Activated CD8-positive, alpha-beta memory T cell treated with anti-CD3 and anti-CD28 coated beads, Interleukin-2, amount 10 ng/mL, durations not matched to agents 7 days and 5 days (primary cell): ENCODE results near the gene C6orf15. TPM values are rescaled to one million over a fixed set of nuclear protein-coding genes. Genes with fewer than 3 reads are reported as not detected.
"Not testable (repeated sequence)": the region's sequence is repeated elsewhere in the genome, so short reads cannot be mapped to it uniquely, and the experiment has no call there.

Source experiments
- ATAC-seq: fragments of 150-1000 bp; cut with Tn5 transposase; one replicate; pipeline ENCODE4 v1.10.0; 2021; ENCODE audit warnings: moderate library complexity
- CTCF ChIA-PET: fragments of 350-600 bp; sonication (Branson Sonifier 250); formaldehyde crosslinking; loops from one replicate; lab custom pipeline; 2021; ENCODE audit warnings: antibody characterized with exemption; lab: Charles Lee
- DNase-seq: peaks from one replicate; pipeline ENCODE4 v3.0.0-alpha.2; 2020
- H3K27ac Mint-ChIP-seq: one replicate; pipeline ENCODE4 v1.8.0; 2021; ENCODE audit warnings: mild to moderate bottlenecking, mixed read lengths
- H3K27me3 Mint-ChIP-seq: one replicate; pipeline ENCODE4 v1.8.0; 2021; ENCODE audit warnings: mixed read lengths
- H3K36me3 Mint-ChIP-seq: one replicate; pipeline ENCODE4 v1.8.0; 2021; ENCODE audit warnings: mild to moderate bottlenecking, mixed read lengths
- H3K4me1 Mint-ChIP-seq: one replicate; pipeline ENCODE4 v1.8.0; 2021; ENCODE audit warnings: mixed read lengths
- H3K4me3 Mint-ChIP-seq: one replicate; pipeline ENCODE4 v1.8.0; 2021; ENCODE audit warnings: mild to moderate bottlenecking, moderate library complexity, mixed read lengths
- H3K9me3 Mint-ChIP-seq: one replicate; pipeline ENCODE4 v1.8.0; 2022; ENCODE audit warnings: low read depth, mixed read lengths
- total RNA-seq, 2 experiments: library from RNA; stranded (reverse); gene quantifications; one replicate each; pipeline ENCODE4 v1.2.3, GENCODE V29; 2021

C6orf15 gene
- total RNA-seq, 2 experiments from 2014 or later = not detected

DNA sequence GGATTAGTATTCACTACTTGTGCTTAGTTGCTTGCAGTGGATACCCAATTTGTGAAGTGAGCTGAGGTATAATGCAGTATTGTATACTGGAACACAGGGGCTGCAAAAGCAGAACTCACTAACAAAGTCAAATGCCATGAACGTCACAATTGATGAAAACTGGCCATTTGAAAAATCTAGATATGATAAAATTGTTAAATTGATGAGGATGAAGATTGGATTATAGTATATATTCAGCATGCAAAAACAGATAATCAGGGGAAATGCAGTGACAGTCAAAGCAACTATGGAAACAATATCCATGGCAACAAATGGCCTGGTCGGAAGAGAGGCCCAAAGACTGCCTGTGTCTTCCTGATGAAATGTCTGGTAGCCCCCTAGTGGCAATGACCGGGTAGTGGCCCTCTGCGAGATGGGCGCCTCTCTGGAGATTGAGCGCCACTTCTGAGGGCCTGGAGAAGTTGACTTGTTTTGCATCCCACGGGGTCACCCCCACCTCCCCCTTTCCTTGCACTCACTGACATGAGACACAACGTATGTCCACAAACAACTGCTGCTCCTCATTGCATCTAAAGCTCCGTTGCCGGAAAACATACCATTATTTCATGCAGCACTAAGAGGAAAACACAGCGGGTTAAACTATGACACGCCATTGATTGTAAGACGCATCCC is 43.6 kb downstream of the C6orf15 start:
- Mint-ChIP-seq H3K4me1 (no peaks in the 10 kb centered on the region), H3K27me3 (peaks cover 15% of the 10 kb centered on the region), H3K36me3 (no peaks in the 10 kb centered on the region), H3K4me3 (no peak overlapping the region), H3K9me3 (no peaks in the 10 kb centered on the region), H3K27ac (no peak overlapping the region)
- ATAC-seq (peak; percentile 99), DNase-seq (peak; percentile 85)
- CTCF ChIA-PET = interaction anchor here (0.5 to 6.9 kb wide), 15 partner anchors 11 to 1457 kb away, joined by 3 to 65 read pairs (median 4); partner anchors contain the start of gene VARS2

DNA sequence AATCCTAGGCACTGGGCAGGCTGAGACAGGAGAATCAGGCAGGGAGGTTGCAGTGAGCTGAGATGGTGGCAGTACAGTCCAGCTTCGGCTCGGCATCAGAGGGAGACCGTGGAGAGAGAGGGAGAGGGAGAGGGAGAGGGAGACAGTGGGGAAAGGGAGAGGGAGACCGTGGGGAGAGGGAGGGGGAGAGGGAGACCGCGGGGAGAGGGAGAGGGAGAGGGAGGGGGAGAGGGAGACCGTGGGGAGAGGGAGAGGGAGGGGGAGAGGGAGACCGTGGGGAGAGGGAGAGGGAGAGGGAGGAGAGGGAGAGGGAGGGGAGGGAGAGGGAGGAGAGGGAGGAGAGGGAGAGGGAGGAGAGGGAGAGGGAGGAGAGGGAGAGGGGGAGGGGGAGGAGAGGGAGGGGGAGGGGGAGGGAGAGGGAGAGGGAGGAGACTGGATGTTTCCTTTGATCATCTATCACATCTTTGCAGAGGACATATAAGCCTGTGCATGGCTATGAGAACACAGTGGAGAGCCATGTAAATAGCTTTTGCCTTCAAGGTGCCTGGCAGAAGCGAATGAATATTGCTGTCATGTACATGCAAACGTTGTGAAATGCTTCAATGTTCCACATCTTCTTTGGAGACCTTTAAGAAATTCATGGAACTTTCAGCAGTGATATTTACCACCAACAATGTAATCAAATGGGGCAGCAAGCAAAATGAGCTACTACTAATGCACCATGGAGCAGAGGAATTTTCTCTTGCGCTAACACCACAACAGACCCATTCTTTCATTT is 44.3 kb downstream of the C6orf15 start:
- ATAC-seq, DNase-seq, H3K4me3 Mint-ChIP-seq, H3K27ac Mint-ChIP-seq, H3K4me1 Mint-ChIP-seq, H3K36me3 Mint-ChIP-seq, H3K9me3 Mint-ChIP-seq: not testable (repeated sequence)
- peaks cover 20% of the 10 kb centered on the region for H3K27me3 Mint-ChIP-seq
- CTCF ChIA-PET = interaction anchor here (0.6 to 6.9 kb wide), 11 partner anchors 12 to 239 kb away, joined by 3 to 65 read pairs (median 5); partner anchors contain the start of gene VARS2

GRCh38 chr6:31067028-31067427 is 45.3 kb downstream of the C6orf15 start:
- not testable (repeated sequence) for H3K4me3 Mint-ChIP-seq, H3K36me3 Mint-ChIP-seq, DNase-seq, ATAC-seq, H3K9me3 Mint-ChIP-seq, H3K27ac Mint-ChIP-seq, H3K4me1 Mint-ChIP-seq
- H3K27me3 Mint-ChIP-seq = peaks cover 28% of the 10 kb centered on the region
- CTCF ChIA-PET = interaction anchor here (4.4 kb wide), 1 partner anchor 13 kb away, joined by 23 read pairs; no protein-coding TSS in a partner anchor

DNA sequence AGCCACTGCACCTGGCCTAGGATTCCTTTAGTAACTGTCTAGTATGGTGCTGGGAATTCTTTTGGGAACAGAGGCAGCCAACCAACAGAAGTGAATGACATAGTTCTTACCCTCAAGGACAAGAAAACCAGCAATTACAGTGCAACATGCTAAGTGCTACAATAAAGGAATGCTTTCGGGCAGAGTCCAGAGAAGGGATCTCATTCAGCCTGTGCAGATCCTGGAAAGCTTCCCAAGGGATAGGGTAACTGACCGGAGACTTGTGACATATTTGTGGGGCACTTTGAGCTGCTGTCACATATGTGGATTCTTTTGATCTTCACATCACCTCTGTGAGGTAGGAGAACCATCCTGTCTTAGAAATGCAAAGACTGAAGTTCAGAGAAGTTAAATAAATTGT is 46.8 kb downstream of the C6orf15 start:
- Mint-ChIP-seq H3K4me1 (no peaks in the 10 kb centered on the region), H3K9me3 (no peaks in the 10 kb centered on the region), H3K36me3 (no peaks in the 10 kb centered on the region), H3K27ac (no peak overlapping the region), H3K4me3 (no peak overlapping the region), H3K27me3 (peaks cover 30% of the 10 kb centered on the region)
- CTCF ChIA-PET = interaction anchor here (0.7 to 1.8 kb wide), 2 partner anchors 22 to 234 kb away, joined by 3 to 6 read pairs; no protein-coding TSS in a partner anchor
- DNase-seq (no peak), ATAC-seq (no peak)

DNA sequence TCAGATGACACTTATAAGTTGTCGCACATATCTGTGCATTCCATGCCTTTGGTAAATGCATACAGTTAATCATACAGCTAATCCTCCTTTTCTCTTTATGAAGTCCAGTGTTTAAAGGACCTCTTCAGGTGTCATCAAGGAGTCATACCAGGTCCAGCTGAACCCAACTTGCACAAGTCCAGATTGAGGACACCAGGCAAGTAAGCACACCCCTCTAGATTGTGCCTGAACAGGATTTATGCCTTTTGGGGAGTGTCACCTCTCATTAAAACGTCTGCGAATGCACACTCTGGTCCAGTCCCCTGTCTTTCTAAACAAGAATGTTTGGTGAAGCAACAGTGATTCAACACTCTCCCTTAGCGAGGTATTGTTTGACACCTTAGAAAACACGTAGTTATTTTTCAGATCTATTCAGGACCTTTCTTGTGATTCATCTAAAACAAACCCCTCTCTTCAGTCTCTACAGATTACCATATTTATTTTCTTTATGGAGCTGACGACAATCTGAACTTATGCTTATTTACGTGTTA is 48.4 kb downstream of the C6orf15 start:
- Mint-ChIP-seq H3K36me3 (no peaks in the 10 kb centered on the region), H3K27me3 (peaks cover 32% of the 10 kb centered on the region), H3K4me1 (no peaks in the 10 kb centered on the region), H3K27ac (no peak overlapping the region), H3K9me3 (no peaks in the 10 kb centered on the region), H3K4me3 (no peak overlapping the region)
- ATAC-seq (no peak), DNase-seq (no peak)
- CTCF ChIA-PET = interaction anchor here (1.7 to 1.8 kb wide), 3 partner anchors 16 to 148 kb away, joined by 5 to 8 read pairs (median 6); no protein-coding TSS in a partner anchor

Other genes starting within 250 kb of the C6orf15 start
- gene DDR1, start 228.1 kb downstream of the C6orf15 start, total RNA-seq = 1 to 10 TPM; 3.8 to 4.9 TPM
- gene GTF2H4, start 204.4 kb downstream of the C6orf15 start, total RNA-seq = 10 to 100 TPM; 30.0 to 34.9 TPM
- gene VARS2, start 198.3 kb downstream of the C6orf15 start, total RNA-seq = 10 to 100 TPM; 46.6 to 54.1 TPM
- gene SFTA2, start 180.4 kb downstream of the C6orf15 start, total RNA-seq = not detected
- not detected for gene MUCL3, start 171.6 kb downstream of the C6orf15 start, total RNA-seq
- gene MUC21, start 128.9 kb downstream of the C6orf15 start, total RNA-seq = not detected
- not detected for gene MUC22, start 102.1 kb downstream of the C6orf15 start, total RNA-seq
- under 1 TPM in 1 of 2 experiments, not detected in 1; 0.26 TPM for gene PSORS1C1, start 2.2 kb upstream of the C6orf15 start, total RNA-seq
- gene CDSN, start 7.9 kb upstream of the C6orf15 start, total RNA-seq = not detected
- not detected for gene PSORS1C2, start 26.5 kb upstream of the C6orf15 start, total RNA-seq
- 10 to 100 TPM; 48.3 to 57.9 TPM for gene CCHCR1, start 45.2 kb upstream of the C6orf15 start, total RNA-seq
- 100 to 1,000 TPM; 100 to 106 TPM for gene TCF19, start 46.0 kb upstream of the C6orf15 start, total RNA-seq
- not detected for gene POU5F1, start 58.1 kb upstream of the C6orf15 start, total RNA-seq
- 1,000 to 10,000 TPM; 1,097 to 1,393 TPM for gene HLA-C, start 159.5 kb upstream of the C6orf15 start, total RNA-seq
- 1,000 to 10,000 TPM; 4,786 to 5,045 TPM for gene HLA-B, start 244.6 kb upstream of the C6orf15 start, total RNA-seq